ENCODE data around the gene TLX2. TPM values are rescaled to one million over a fixed set of nuclear protein-coding genes. Genes with fewer than 3 reads are reported as not detected.

The TLX2 gene
- total and polyA plus RNA-seq, 8 donors = 0.28 to 0.73 TPM; not detected in 6

DNA sequence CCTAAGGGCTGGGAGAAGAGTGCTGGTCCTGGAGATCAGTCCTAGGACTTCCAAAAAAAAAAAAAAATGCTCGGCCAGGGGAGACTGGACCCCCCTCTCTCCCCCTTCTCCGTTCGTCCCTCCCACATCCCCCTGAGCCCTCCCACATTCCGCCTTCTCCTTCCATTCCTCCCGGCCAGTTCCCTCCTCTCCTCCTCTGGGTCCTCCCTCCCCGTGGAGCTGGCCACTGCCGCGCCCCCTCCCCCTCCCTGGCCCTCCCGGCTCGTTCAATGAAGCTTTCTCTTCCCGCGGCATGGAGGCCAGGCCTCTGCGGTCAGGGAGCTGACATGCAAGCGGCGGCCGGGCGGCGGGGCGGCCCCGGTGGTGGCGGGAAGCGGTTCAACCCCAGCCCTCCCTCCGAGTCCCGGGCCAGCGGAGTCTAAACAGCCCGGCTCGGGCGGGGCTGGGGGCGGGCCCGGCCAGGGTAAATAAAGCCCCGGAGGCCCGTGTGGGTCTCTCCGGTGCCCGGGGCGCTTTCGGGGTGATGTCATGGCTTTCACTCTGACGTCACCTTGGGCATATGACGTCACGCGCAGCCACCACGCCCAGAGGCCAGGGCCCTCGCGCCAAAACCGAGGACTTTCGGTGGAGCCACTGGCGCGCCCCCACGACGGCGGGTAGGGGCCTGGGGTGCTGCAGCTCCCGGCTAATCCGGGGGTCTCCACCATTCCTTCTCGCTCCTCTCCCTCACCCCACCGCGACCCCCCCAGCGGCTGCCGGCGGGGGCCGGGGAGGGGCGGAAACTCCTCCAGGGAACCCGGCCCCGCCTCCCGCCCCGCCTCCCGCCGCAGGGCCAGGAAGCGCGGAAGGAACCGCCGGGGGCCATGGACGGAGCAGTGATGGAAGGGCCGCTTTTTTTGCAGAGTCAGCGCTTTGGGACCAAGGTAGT is 39.9 kb downstream of the TLX2 start, which contains the start of the genes DOK1 and LOXL3:
Gene DOK1, plus strand, starts transcription at position 829 of the 928 bp plus-strand sequence. Its CDS starts 35 bp downstream, at position 864.
Gene LOXL3, minus strand, starts transcription at position 51 of the 928 bp plus-strand sequence. CDS start 1,308 bp downstream, outside the sequence.
- peaks cover 8 to 14% (median 10%) of the 10 kb centered on the region in 4 donors for H3K36me3 ChIP-seq
- 0 to 1% (median 1%) methylated on average over 20 to 73 of the region's 73 CpGs for WGBS, 5 donors
- TF ChIP-seq POLR2AphosphoS5 (IDR thresholded peaks at IDR 0.05) = peak in 2 of 3 donors; percentile 45 to 51
- TF ChIP-seq EP300 (IDR thresholded peaks at IDR 0.05) = no peak
- peaks cover 7 to 74% (median 49%) of the 10 kb centered on the region in 4 donors for H3K4me1 ChIP-seq
- H3K9me3 ChIP-seq = no peaks in the 10 kb centered on the region
- peak; percentile 90 to 96 for DNase-seq
- H3K27me3 ChIP-seq = no peaks in the 10 kb centered on the region
- peak within 1 kb of the TSS; percentile 78 to 85 (median 80) for H3K4me3 ChIP-seq
- intact Hi-C loops (cut with DNase I; ENCODE audit: low total_unique reads) = no loop called here
- peak within 1 kb of the TSS; percentile 88 to 94 (median 91) for H3K27ac ChIP-seq

DNA sequence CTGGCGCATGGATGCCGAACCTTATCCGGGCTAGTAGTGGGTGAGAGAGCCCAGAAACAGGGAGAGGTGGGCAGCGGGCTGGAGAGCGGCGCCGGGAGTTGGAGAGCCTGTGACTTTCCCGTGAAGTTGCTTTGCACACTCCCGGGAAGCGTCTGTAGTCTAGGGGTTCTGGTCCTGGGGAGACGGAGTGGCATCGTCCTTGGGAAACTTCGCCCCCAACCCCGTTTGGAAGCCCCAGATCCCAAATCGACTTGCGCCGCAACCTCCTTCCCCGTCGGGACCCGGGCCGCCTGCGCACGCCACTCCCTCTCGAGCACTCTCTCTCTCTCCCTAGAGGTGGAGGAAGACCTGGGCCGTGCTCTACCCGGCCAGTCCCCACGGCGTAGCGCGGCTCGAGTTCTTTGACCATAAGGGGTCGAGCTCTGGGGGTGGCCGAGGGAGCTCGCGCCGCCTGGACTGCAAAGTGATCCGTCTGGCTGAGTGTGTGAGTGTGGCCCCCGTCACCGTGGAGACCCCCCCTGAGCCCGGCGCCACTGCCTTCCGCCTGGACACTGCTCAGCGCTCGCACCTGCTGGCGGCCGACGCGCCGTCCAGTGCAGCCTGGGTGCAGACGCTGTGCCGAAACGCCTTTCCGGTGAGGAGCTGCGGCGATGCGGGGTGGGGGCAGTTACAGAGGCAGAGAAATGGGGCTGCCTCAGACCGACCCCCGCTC is 40.7 kb downstream of the TLX2 start:
- peak overlapping the region; percentile 88 to 94 (median 91) for H3K27ac ChIP-seq
- peaks cover 0 to 68% (median 41%) of the 10 kb centered on the region in 4 donors for H3K4me1 ChIP-seq
- peak overlapping the region; percentile 78 to 85 (median 80) for H3K4me3 ChIP-seq
- no peaks in the 10 kb centered on the region for H3K27me3 ChIP-seq
- intact Hi-C loops (cut with DNase I; ENCODE audit: low total_unique reads) = no loop called here
- H3K36me3 ChIP-seq = peaks cover 8 to 14% (median 10%) of the 10 kb centered on the region in 4 donors
- 0 to 3% (median 1%) methylated on average over 26 to 58 of the region's 58 CpGs for WGBS, 5 donors
- DNase-seq = peak; percentile 66 to 81
- H3K9me3 ChIP-seq = no peaks in the 10 kb centered on the region
- TF ChIP-seq, protein P1, sequence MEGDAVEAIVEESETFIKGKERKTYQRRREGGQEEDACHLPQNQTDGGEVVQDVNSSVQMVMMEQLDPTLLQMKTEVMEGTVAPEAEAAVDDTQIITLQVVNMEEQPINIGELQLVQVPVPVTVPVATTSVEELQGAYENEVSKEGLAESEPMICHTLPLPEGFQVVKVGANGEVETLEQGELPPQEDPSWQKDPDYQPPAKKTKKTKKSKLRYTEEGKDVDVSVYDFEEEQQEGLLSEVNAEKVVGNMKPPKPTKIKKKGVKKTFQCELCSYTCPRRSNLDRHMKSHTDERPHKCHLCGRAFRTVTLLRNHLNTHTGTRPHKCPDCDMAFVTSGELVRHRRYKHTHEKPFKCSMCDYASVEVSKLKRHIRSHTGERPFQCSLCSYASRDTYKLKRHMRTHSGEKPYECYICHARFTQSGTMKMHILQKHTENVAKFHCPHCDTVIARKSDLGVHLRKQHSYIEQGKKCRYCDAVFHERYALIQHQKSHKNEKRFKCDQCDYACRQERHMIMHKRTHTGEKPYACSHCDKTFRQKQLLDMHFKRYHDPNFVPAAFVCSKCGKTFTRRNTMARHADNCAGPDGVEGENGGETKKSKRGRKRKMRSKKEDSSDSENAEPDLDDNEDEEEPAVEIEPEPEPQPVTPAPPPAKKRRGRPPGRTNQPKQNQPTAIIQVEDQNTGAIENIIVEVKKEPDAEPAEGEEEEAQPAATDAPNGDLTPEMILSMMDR (IDR thresholded peaks at IDR 0.05) = no peak
- TF ChIP-seq POLR2AphosphoS5 (IDR thresholded peaks at IDR 0.05) (no peak), POLR2A (IDR thresholded peaks at IDR 0.05) (peak in 1 of 4 donors; percentile 1)

DNA sequence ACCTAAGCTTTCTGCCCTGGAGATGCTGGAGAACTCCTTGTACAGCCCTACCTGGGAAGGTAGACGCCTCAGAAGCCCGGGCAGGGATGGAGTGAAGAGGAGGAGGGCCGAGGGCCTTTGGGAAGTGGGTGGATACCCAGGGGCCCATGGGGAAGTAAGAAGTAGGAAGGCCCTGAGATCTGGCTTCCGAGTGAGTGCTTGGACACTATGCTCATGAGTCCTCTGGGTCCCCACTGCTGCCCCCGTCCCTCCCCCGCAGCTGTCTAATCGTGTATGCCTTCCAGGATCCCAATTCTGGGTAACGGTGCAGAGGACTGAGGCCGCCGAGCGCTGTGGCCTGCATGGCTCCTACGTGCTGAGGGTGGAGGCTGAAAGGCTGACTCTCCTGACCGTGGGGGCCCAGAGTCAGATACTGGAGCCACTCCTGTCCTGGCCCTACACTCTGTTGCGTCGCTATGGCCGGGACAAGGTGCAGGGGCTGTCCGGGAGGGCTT is 41.4 kb downstream of the TLX2 start:
- H3K27ac ChIP-seq = peak overlapping the region; percentile 88 to 94 (median 91)
- peaks cover 0 to 65% (median 41%) of the 10 kb centered on the region in 4 donors for H3K4me1 ChIP-seq
- H3K36me3 ChIP-seq = peaks cover 8 to 14% (median 10%) of the 10 kb centered on the region in 4 donors
- 58 to 76% (median 66%) methylated on average over 11 to 17 of the region's 17 CpGs for WGBS, 5 donors
- H3K4me3 ChIP-seq = peak overlapping the region; percentile 78 to 85 (median 80)
- TF ChIP-seq POLR2A (IDR thresholded peaks at IDR 0.05) (no peak), POLR2AphosphoS5 (IDR thresholded peaks at IDR 0.05) (no peak), EP300 (IDR thresholded peaks at IDR 0.05) (no peak)
- TF ChIP-seq, protein P1 (IDR thresholded peaks at IDR 0.05) = no peak
- H3K9me3 ChIP-seq = no peaks in the 10 kb centered on the region
- no peaks in the 10 kb centered on the region for H3K27me3 ChIP-seq
- intact Hi-C loops (cut with DNase I; ENCODE audit: low total_unique reads) = no loop called here
- no peak for DNase-seq

DNA sequence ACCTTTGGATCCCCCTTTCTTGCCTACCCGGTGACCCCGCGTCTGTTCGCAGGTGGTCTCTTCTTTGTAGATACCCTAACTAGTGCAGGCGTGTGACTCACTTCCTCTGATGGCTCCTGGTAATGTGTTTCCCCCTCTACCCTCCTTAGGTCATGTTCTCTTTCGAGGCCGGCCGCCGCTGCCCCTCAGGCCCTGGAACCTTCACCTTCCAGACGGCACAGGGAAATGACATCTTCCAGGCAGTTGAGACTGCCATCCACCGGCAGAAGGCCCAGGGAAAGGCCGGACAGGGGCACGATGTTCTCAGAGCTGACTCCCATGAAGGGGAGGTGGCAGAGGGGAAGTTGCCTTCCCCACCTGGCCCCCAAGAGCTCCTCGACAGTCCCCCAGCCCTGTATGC is 41.9 kb downstream of the TLX2 start:
- no peak for TF ChIP-seq POLR2A (IDR thresholded peaks at IDR 0.05)
- no peak for TF ChIP-seq POLR2AphosphoS5 (IDR thresholded peaks at IDR 0.05)
- TF ChIP-seq, protein P1 (IDR thresholded peaks at IDR 0.05) = no peak
- no peak for TF ChIP-seq EP300 (IDR thresholded peaks at IDR 0.05)
- Histone ChIP-seq H3K36me3 (peaks cover 8 to 14% (median 10%) of the 10 kb centered on the region in 4 donors), H3K4me1 (peaks cover 0 to 65% (median 41%) of the 10 kb centered on the region in 4 donors), H3K27me3 (no peaks in the 10 kb centered on the region), H3K9me3 (no peaks in the 10 kb centered on the region), H3K4me3 (peak overlapping the region in 2 of 4 donors; percentile 78 to 85), H3K27ac (peak overlapping the region in 2 of 5 donors; percentile 91 to 94)
- WGBS, 5 donors = 79 to 94% (median 85%) methylated on average over 14 of the region's 14 CpGs
- intact Hi-C loops (cut with DNase I; ENCODE audit: low total_unique reads) = no loop called here
- no peak for DNase-seq
